ENCODE measurements around the gene NRF1. TPM values are rescaled to one million over a fixed set of nuclear protein-coding genes. Genes with fewer than 3 reads are reported as not detected.

Gene NRF1
- total and polyA plus RNA-seq, 2 of the 8 experiments (the other 6 are each of a cell fraction or from before 2014, with no cell fraction given) = 18.2 to 21.4 TPM

DNA sequence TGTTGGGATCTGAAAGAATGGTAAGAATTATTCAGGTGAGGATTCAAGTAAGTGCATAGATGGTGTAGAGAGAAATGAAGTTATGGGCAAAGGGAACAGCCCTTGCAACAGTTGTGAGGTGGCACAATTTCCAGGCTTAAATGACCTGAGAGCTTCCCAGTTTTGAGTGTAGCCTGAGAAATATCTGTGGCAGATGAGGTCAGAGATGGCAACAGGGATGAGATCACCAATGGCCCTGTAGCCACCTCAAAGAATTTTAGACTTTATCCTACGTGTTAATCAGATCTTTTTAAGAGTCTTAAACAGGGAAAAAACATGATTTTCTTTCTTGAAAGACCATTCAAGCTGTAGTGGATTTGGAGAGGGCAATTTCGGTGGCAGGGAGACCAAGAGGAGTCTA is 1.9 kb upstream of the NRF1 start (continued):
- TF ChIP-seq CHD7 (IDR thresholded peaks at IDR 0.05; ENCODE audit: insufficient replicate concordance, low read length) (no peak), RXRA (IDR thresholded peaks at IDR 0.05; ENCODE audit: insufficient read depth, low read depth, low read length) (no peak)
